Urinary bladder (tissue), 4 donors: ENCODE data around the gene RDH14. TPM values are rescaled to one million over a fixed set of nuclear protein-coding genes. Genes with fewer than 3 reads are reported as not detected.
A peak's percentile ranks its signal among the peaks of the same experiment; 100 is the strongest.

Experiments
- DNase-seq: peaks from one replicate; pipeline ENCODE4 v3.0.0-alpha.2; 2015; ENCODE audit errors: extremely low spot score
- H3K27ac ChIP-seq: one replicate; pipeline ENCODE4 v1.5.1; 2013; ENCODE audit warnings: low read depth, mild to moderate bottlenecking, moderate library complexity
- H3K36me3 ChIP-seq: one replicate; pipeline ENCODE4 v1.6.1; 2013; ENCODE audit warnings: mild to moderate bottlenecking, moderate library complexity; ENCODE audit not compliant: insufficient read depth
- H3K4me1 ChIP-seq: one replicate; pipeline ENCODE4 v1.6.1; 2013; ENCODE audit warnings: mild to moderate bottlenecking, moderate library complexity; ENCODE audit not compliant: insufficient read depth
- H3K4me3 ChIP-seq: one replicate; pipeline ENCODE4 v1.5.1; 2013; ENCODE audit warnings: low read depth, low read length
- WGBS: extraction: QIAGEN DNeasy Blood & Tissue Kit; methylation state at CpG from one replicate; pipeline ENCODE4 v1.1.7; 2013; 5-methylcytosine and 5-hydroxymethylcytosine counted together
- polyA plus RNA-seq: library from polyadenylated mRNA; stranded (reverse); fragments of 200-250 nt; gene quantifications from one replicate; pipeline ENCODE4 v1.2.3, GENCODE V29; 2013
- total RNA-seq: library from RNA; depleted of rRNA; stranded (reverse); fragments of >200 nt; gene quantifications from one replicate; pipeline ENCODE4 v1.2.3, GENCODE V29; 2014
- donor health status: healthy with polysubstance abuse.
- donor health status: healthy.

Gene RDH14
- total and polyA plus RNA-seq, 2 donors: 33.0 to 47.5 TPM

- DNase-seq: no peak
- H3K36me3 ChIP-seq: no peaks in the 10 kb centered on the region
- H3K4me1 ChIP-seq: no peaks in the 10 kb centered on the region
- no peak overlapping the region for H3K27ac ChIP-seq
- whole genome bisulfite sequencing: 86% methylated on average over 3 of the region's 3 CpGs
- H3K4me3 ChIP-seq: no peak overlapping the region
Measured at GRCh38 chr2:18525852-18526251, 34.6 kb downstream of the RDH14 start.

DNA sequence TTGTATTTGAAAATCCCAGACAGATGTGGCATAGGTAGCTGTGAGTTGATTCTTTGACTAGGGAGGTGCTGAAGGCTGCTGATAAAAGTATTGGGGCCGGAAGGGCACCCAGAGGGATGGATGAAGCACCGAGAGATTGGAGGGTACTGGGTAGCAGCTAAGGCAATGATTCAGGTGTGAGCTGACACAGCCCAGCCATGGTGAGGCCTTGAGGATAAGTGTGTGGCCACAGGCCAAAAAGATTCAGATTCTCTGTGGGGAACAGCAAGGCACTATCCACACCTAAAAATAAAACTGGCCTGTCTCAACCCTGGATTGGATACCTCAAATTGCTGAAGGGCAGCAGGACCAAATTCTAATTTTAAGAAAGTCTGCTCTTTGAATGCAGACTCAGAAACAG is 35.2 kb downstream of the RDH14 start:
- H3K4me1 ChIP-seq: no peaks in the 10 kb centered on the region

DNA sequence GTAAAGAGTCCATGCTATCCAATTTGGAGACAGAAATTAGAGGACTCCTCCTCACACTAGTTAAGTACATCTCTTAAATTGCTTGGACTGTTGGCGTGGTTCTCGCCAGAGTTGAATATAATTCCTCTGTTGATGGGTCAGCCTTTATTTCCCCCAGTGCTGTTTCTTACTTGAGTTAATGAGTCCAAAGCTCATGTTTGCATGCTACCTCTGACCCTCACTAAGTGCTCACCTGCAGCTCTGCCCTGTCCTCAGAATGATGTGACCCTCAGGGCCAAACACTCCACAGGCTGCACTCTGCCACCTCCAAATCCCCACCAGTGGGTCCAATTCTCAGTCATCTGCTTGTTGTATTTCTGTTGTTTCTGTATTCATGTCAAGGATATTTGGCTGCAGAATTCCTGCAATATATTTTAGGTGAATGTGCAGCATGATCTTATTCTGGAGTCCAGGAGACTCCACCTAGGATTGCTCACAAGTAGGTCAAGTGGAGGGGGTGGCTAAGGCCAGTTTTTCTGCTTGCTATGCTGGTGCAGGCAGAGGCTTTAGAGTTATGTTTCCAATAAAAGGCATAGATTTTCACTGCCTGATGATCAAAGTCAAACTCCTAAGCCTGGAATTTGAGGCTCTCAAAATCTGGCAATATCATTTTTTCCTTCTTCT is 37.8 kb downstream of the RDH14 start:
- Histone ChIP-seq H3K4me1 (no peaks in the 10 kb centered on the region), H3K27ac (no peak overlapping the region), H3K36me3 (no peaks in the 10 kb centered on the region), H3K4me3 (no peak overlapping the region)
- WGBS: 94% methylated on average over 2 of the region's 2 CpGs
- DNase-seq: no peak

More for the DNA sequence above, 35.2 kb downstream of the RDH14 start:
- 65% methylated on average over 2 of the region's 2 CpGs for WGBS
- Histone ChIP-seq H3K4me3 (no peak overlapping the region), H3K27ac (no peak overlapping the region), H3K36me3 (no peaks in the 10 kb centered on the region)
- no peak for DNase-seq

- Histone ChIP-seq H3K4me3 (no peak overlapping the region), H3K36me3 (no peaks in the 10 kb centered on the region), H3K4me1 (no peaks in the 10 kb centered on the region), H3K27ac (no peak overlapping the region)
- peak; percentile 86 for DNase-seq
- 36% methylated on average over 16 of the region's 16 CpGs for WGBS
Measured at GRCh38 chr2:18520451-18521425, 39.7 kb downstream of the RDH14 start.

DNA sequence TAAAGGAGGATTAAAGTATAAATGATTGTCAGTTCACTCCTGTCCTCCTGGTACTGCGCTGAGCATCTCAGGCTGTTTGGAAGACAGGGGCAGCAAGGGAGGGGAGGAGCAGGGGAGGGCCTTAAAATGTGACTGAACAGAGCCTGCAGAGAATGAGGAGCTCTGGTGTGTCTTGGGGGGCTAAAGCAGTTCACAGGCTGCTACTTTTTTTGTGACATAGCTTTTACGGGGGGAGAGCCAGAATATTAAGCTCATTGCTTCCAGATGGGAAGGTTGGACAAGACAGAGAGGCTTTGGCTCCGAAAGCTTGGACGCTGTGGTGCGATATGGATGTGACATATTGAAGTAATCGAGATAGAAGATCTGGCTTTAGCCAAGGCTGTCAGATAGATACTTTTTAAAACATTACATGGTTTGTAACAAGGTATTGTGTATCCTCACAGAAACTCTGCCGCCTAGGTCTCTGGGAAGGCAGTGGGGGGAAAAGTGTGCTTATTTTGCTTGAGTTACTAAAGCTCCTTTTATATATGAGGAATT is 40.5 kb downstream of the RDH14 start:
- Histone ChIP-seq H3K4me1 (no peaks in the 10 kb centered on the region), H3K36me3 (no peaks in the 10 kb centered on the region), H3K27ac (no peak overlapping the region), H3K4me3 (no peak overlapping the region)
- 27% methylated on average over 7 of the region's 7 CpGs for WGBS
- DNase-seq: peak; percentile 63

GRCh38 chr2:18518116-18519111 is 42.0 kb downstream of the RDH14 start:
- no peak for DNase-seq
- no peak overlapping the region for H3K27ac ChIP-seq
- H3K4me3 ChIP-seq: no peak overlapping the region
- H3K36me3 ChIP-seq: no peaks in the 10 kb centered on the region
- no peaks in the 10 kb centered on the region for H3K4me1 ChIP-seq
- 27% methylated on average over 11 of the region's 11 CpGs for WGBS

DNA sequence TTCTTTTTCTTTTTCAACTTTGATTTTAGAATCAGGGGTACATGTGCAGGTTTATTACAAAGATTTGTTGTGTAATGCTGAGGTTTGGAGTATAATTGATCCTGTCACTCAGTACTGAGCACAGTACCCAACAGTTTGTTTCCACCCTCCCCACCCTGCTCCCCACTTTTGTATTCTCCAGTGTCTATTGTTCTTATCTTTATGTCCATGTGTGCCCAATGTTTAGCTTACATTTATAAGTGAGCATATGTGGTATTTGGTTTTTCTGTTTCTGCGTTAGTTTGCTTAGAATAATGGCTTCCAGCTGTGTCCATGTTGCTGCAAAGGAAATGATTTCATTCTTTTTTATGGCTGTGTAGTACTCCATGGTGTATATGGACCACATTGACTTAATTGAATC is 43.1 kb downstream of the RDH14 start:
- no peak for DNase-seq
- H3K27ac ChIP-seq: no peak overlapping the region
- H3K36me3 ChIP-seq: no peaks in the 10 kb centered on the region
- 67% methylated on average over 1 of the region's 1 CpG for WGBS
- no peaks in the 10 kb centered on the region for H3K4me1 ChIP-seq
- no peak overlapping the region for H3K4me3 ChIP-seq

DNA sequence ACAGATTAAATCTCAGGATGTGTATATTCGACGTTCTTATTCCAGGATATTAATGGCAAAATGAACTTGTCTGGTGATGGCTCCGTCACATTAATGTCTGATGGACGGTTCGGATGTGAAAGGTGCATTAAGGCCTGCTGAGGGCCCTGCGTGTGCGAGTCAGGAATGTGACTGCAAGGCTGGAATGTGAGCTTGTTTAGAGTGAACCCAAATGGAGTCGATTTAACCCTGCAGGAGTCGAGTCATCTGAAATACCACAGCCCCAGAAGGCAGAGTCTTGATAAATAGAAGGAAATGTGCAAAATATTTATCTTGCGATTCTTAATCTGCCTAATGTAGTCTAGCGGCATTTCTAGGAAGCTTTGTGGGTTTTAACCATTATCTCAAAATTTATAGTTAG is 44.3 kb downstream of the RDH14 start:
- no peaks in the 10 kb centered on the region for H3K4me1 ChIP-seq
- 22% methylated on average over 11 of the region's 11 CpGs for WGBS
- no peak overlapping the region for H3K27ac ChIP-seq
- H3K4me3 ChIP-seq: no peak overlapping the region
- H3K36me3 ChIP-seq: no peaks in the 10 kb centered on the region
- no peak for DNase-seq

GRCh38 chr2:18514526-18515461 is 45.7 kb downstream of the RDH14 start:
- H3K4me3 ChIP-seq: no peak overlapping the region
- no peaks in the 10 kb centered on the region for H3K36me3 ChIP-seq
- no peak for DNase-seq
- no peak overlapping the region for H3K27ac ChIP-seq
- no peaks in the 10 kb centered on the region for H3K4me1 ChIP-seq
- WGBS: 56% methylated on average over 4 of the region's 4 CpGs

DNA sequence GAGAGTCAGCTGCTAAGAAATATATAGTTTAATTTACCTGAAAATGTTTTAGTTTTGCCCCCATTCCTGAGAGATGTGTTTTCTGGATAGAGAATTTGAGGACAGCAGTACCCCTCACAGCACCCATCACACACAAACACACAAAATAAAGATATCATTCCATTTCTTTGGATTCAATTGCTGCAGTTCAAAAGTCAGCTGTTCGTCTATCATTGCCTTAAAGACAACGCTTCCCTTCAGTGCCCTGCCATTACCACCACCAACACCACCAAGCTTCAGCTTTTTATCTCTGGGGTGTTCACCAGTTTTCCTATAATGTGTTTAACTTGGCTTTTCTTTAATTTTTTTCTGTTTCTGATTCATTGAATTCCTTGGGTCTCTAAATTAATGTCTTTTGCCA is 49.7 kb downstream of the RDH14 start:
- Histone ChIP-seq H3K4me1 (no peaks in the 10 kb centered on the region), H3K36me3 (no peaks in the 10 kb centered on the region), H3K4me3 (no peak overlapping the region), H3K27ac (no peak overlapping the region)
- DNase-seq: no peak
- over 99% methylated on average over 2 of the region's 2 CpGs for WGBS

- no peaks in the 10 kb centered on the region for H3K36me3 ChIP-seq
- H3K4me3 ChIP-seq: no peak overlapping the region
- H3K27ac ChIP-seq: no peak overlapping the region
- H3K4me1 ChIP-seq: no peaks in the 10 kb centered on the region
- no peak for DNase-seq
- 88% methylated on average over 8 of the region's 8 CpGs for WGBS
Measured at GRCh38 chr2:18506883-18507509, 53.5 kb downstream of the RDH14 start.
